CD4-positive, alpha-beta T cell (primary cell): Measurements from ENCODE around the gene CNNM2. TPM values are rescaled to one million over a fixed set of nuclear protein-coding genes. Genes with fewer than 3 reads are reported as not detected.

ENCODE experiments used
- ATAC-seq: fragments of 200-7000 bp; cut with Tn5 transposase; one replicate; pipeline ENCODE4 v1.10.0; 2022; ENCODE audit warnings: mild to moderate bottlenecking; ENCODE audit not compliant: poor library complexity
- CTCF ChIA-PET: fragments of 350-600 bp; sonication (Branson Sonifier 250); formaldehyde crosslinking; loops from one replicate; lab custom pipeline; 2021; ENCODE audit warnings: antibody characterized with exemption, inconsistent platforms; lab: Charles Lee
- POLR2A ChIA-PET: fragments of 350-600 bp; sonication (Branson Sonifier 250); formaldehyde crosslinking; loops from one replicate; lab custom pipeline; 2021; ENCODE audit warnings: antibody characterized with exemption, inconsistent platforms; lab: Charles Lee
- DNase-seq, 14 experiments: peaks; one replicate each; pipeline ENCODE4 v3.0.0-alpha.2; 2013 to 2020; ENCODE audit warnings: mixed read lengths in 2 of 14
- H3K27ac ChIP-seq, 2 donors: one replicate each; pipeline versions ENCODE4 v1.5.1 to v1.7.0; 2013; ENCODE audit warnings: low read length in 2 of 2, low read depth in 1 of 2, mild to moderate bottlenecking in 1 of 2
- H3K27me3 ChIP-seq, 2 experiments: 1 replicate in 1 of 2; 2 replicates in 1 of 2; pipeline versions ENCODE4 v1.6.1 to v1.7.0; 2013; ENCODE audit warnings: low read length in 2 of 2, control low read depth in 1 of 2, mild to moderate bottlenecking in 1 of 2, moderate library complexity in 1 of 2; ENCODE audit not compliant: insufficient read depth in 2 of 2, control insufficient read depth in 1 of 2
- H3K36me3 ChIP-seq: one replicate; pipeline ENCODE4 v1.6.1; 2013; ENCODE audit warnings: low read length, control low read depth; ENCODE audit not compliant: insufficient read depth
- H3K4me1 ChIP-seq: one replicate; pipeline ENCODE4 v1.6.1; 2013; ENCODE audit warnings: low read length, control low read depth; ENCODE audit not compliant: insufficient read depth
- H3K4me3 ChIP-seq: one replicate; pipeline ENCODE4 v1.5.1; 2013; ENCODE audit warnings: mild to moderate bottlenecking, low read length, moderate library complexity
- H3K9me3 ChIP-seq, 2 experiments: 1 replicate in 1 of 2; 2 replicates in 1 of 2; pipeline versions ENCODE4 v1.6.1 to v1.7.0; 2013; ENCODE audit warnings: low read length in 2 of 2, mild to moderate bottlenecking in 2 of 2, control low read depth in 1 of 2, moderate library complexity in 1 of 2; ENCODE audit not compliant: control insufficient read depth in 1 of 2, insufficient read depth in 1 of 2
- H3K27ac Mint-ChIP-seq: one replicate; pipeline ENCODE4 v1.8.0; 2020; ENCODE audit warnings: mixed read lengths
- H3K27me3 Mint-ChIP-seq: one replicate; pipeline ENCODE4 v1.8.0; 2021; ENCODE audit warnings: mixed read lengths
- H3K36me3 Mint-ChIP-seq: one replicate; pipeline ENCODE4 v1.8.0; 2021; ENCODE audit warnings: low read depth, mixed read lengths
- H3K4me1 Mint-ChIP-seq: one replicate; pipeline ENCODE4 v1.8.0; 2021; ENCODE audit warnings: low read depth, mixed read lengths
- H3K4me3 Mint-ChIP-seq: one replicate; pipeline ENCODE4 v1.8.0; 2020; ENCODE audit warnings: mild to moderate bottlenecking, mixed read lengths
- H3K9me3 Mint-ChIP-seq: one replicate; pipeline ENCODE4 v1.8.0; 2020; ENCODE audit warnings: mixed read lengths
- CTCF ChIP-seq: fragments of 200-600 bp; IDR thresholded peaks from one replicate; pipeline ENCODE4 v1.8.0; 2022; ENCODE audit warnings: antibody characterized with exemption, mild to moderate bottlenecking
- intact Hi-C, 2 experiments: fragments of 100-400 bp; cut with DNase I in 1 of 2; cut with micrococcal nuclease in 1 of 2; formaldehyde crosslinking; loops; one replicate each; pipeline versions ENCODE4 v1.15.1 to v1.9.0; 2023 to 2025; cut with DNase I, micrococcal nuclease
- total RNA-seq, 174 experiments: library from RNA in 2 of 174; stranded (reverse) in 2 of 174; gene quantifications; one replicate each; pipeline ENCODE4 v1.2.3 and lab custom pipeline; 2021 to 2026

The CNNM2 gene
- total RNA-seq, 2 experiments from 2014 or later, result 8.4 to 8.9 TPM

- Histone ChIP-seq H3K4me3 (no peak overlapping the region), H3K4me1 (no peaks in the 10 kb centered on the region), H3K36me3 (no peaks in the 10 kb centered on the region), H3K9me3 (no peaks in the 10 kb centered on the region), H3K27me3 (no peaks in the 10 kb centered on the region), H3K27ac (no peak overlapping the region)
- no peak for ATAC-seq
- POLR2A ChIA-PET, result no interaction called here
- TF ChIP-seq CTCF, result no peak
- H3K4me3 Mint-ChIP-seq, result no peak overlapping the region
- H3K4me1 Mint-ChIP-seq, result peaks cover 9% of the 10 kb centered on the region
- no peaks in the 10 kb centered on the region for H3K36me3 Mint-ChIP-seq
- no peaks in the 10 kb centered on the region for H3K27me3 Mint-ChIP-seq
- CTCF ChIA-PET, result no interaction called here
- no peak for DNase-seq
- intact Hi-C loops, result no loop called here
- no peaks in the 10 kb centered on the region for H3K9me3 Mint-ChIP-seq
- no peak overlapping the region for H3K27ac Mint-ChIP-seq
Observed at GRCh38 chr10:102941401-102941800, 23.3 kb downstream of the CNNM2 start.

GRCh38 chr10:102945449-102945848, 27.4 kb downstream of the CNNM2 start:
- H3K4me1 Mint-ChIP-seq, result no peaks in the 10 kb centered on the region
- intact Hi-C loops, result no loop called here
- ATAC-seq (no peak), DNase-seq (no peak)
- Histone ChIP-seq H3K36me3 (no peaks in the 10 kb centered on the region), H3K9me3 (no peaks in the 10 kb centered on the region), H3K27me3 (no peaks in the 10 kb centered on the region), H3K4me3 (no peak overlapping the region), H3K4me1 (no peaks in the 10 kb centered on the region), H3K27ac (no peak overlapping the region)
- CTCF ChIA-PET, result no interaction called here
- TF ChIP-seq CTCF, result no peak
- no peaks in the 10 kb centered on the region for H3K27me3 Mint-ChIP-seq
- H3K9me3 Mint-ChIP-seq, result no peaks in the 10 kb centered on the region
- no peaks in the 10 kb centered on the region for H3K36me3 Mint-ChIP-seq
- H3K4me3 Mint-ChIP-seq, result no peak overlapping the region
- POLR2A ChIA-PET, result no interaction called here
- H3K27ac Mint-ChIP-seq, result no peak overlapping the region

- DNase-seq (no peak), ATAC-seq (no peak)
- H3K4me1 Mint-ChIP-seq, result no peaks in the 10 kb centered on the region
- no peaks in the 10 kb centered on the region for H3K9me3 ChIP-seq
- H3K27me3 ChIP-seq, result no peaks in the 10 kb centered on the region
- no peak overlapping the region for H3K4me3 Mint-ChIP-seq
- H3K36me3 Mint-ChIP-seq, result no peaks in the 10 kb centered on the region
- no peaks in the 10 kb centered on the region for H3K27me3 Mint-ChIP-seq
- intact Hi-C loops, result no loop called here
- H3K27ac Mint-ChIP-seq, result no peak overlapping the region
- H3K27ac ChIP-seq, result no peak overlapping the region
- no peak overlapping the region for H3K4me3 ChIP-seq
- ChIA-PET CTCF (no interaction called here), POLR2A (no interaction called here)
- TF ChIP-seq CTCF, result no peak
- no peaks in the 10 kb centered on the region for H3K36me3 ChIP-seq
- no peaks in the 10 kb centered on the region for H3K9me3 Mint-ChIP-seq
- no peaks in the 10 kb centered on the region for H3K4me1 ChIP-seq
Observed at GRCh38 chr10:102945962-102946361, 27.9 kb downstream of the CNNM2 start.
